Esophagus muscularis mucosa (tissue), 4 donors: Measurements from ENCODE around the gene NPHP4.

Experiments used
- EP300 ChIP-seq: sonication (generic); formaldehyde crosslinking; IDR thresholded peaks from one replicate; pipeline ENCODE4 v1.6.1; 2017; ENCODE audit warnings: antibody characterized with exemption
- POLR2A ChIP-seq: fragments of 450-650 bp; IDR thresholded peaks from one replicate; pipeline ENCODE4 v1.6.1; 2017; ENCODE audit warnings: antibody characterized with exemption, moderate library complexity, mild to moderate bottlenecking, low read depth
- POLR2AphosphoS5 ChIP-seq, 2 donors: sonication (generic); formaldehyde crosslinking; IDR thresholded peaks; one replicate each; pipeline ENCODE4 v1.6.1; 2017; ENCODE audit warnings: antibody characterized with exemption in 2 of 2
- TF ChIP-seq, protein P1 (sequence below), 3 experiments: fragments of 200-600 bp in 2 of 3; fragments of 450-650 bp in 1 of 3; sonication (generic) in 2 of 3; IDR thresholded peaks; one replicate each; pipeline ENCODE4 v1.5.1; 2017 to 2019; ENCODE audit warnings: antibody characterized with exemption in 3 of 3, mild to moderate bottlenecking in 2 of 3, moderate library complexity in 1 of 3

DNA sequence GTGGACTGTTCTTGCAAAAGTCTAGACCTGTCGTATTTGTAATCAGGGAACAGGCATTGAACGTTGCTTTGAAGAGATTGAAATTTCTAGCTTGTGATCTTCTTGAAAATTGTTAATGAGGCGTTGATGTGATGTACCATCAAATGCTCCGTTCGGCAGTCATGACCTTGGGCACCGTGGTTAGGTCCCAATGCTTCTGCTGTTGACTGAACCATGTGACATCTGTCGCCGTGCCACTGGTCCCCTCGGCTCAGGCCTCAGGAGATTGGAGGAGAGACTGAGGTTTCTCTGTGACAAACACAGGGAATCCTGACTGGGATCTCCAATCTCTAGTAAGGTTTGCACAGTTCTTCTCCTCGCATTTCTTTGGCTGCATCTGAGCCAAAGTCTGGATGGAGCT, 35.4 kb upstream of the NPHP4 start:
- no peak for TF ChIP-seq POLR2A
- TF ChIP-seq, protein P1, sequence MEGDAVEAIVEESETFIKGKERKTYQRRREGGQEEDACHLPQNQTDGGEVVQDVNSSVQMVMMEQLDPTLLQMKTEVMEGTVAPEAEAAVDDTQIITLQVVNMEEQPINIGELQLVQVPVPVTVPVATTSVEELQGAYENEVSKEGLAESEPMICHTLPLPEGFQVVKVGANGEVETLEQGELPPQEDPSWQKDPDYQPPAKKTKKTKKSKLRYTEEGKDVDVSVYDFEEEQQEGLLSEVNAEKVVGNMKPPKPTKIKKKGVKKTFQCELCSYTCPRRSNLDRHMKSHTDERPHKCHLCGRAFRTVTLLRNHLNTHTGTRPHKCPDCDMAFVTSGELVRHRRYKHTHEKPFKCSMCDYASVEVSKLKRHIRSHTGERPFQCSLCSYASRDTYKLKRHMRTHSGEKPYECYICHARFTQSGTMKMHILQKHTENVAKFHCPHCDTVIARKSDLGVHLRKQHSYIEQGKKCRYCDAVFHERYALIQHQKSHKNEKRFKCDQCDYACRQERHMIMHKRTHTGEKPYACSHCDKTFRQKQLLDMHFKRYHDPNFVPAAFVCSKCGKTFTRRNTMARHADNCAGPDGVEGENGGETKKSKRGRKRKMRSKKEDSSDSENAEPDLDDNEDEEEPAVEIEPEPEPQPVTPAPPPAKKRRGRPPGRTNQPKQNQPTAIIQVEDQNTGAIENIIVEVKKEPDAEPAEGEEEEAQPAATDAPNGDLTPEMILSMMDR (IDR thresholded peaks at IDR 0.05), result no peak
- no peak for TF ChIP-seq EP300
- no peak for TF ChIP-seq POLR2AphosphoS5 (IDR thresholded peaks at IDR 0.05)
